ENCODE results near the gene TSPAN5.

TSPAN5 gene

GRCh38 chr4:98613453-98614075 lies 44.8 kb downstream of the TSPAN5 start:
- DNase-seq (ENCODE audit: low spot score) = no peak
- Mint-ChIP-seq H3K36me3 (ENCODE audit: low read depth) (peaks cover 2% of the 10 kb centered on the region), H3K9me3 (no peaks in the 10 kb centered on the region), H3K4me1 (ENCODE audit: low read depth) (peaks cover 35% of the 10 kb centered on the region), H3K27me3 (ENCODE audit: low read depth) (no peaks in the 10 kb centered on the region), H3K27ac (no peak overlapping the region), H3K4me3 (no peak overlapping the region)

DNA sequence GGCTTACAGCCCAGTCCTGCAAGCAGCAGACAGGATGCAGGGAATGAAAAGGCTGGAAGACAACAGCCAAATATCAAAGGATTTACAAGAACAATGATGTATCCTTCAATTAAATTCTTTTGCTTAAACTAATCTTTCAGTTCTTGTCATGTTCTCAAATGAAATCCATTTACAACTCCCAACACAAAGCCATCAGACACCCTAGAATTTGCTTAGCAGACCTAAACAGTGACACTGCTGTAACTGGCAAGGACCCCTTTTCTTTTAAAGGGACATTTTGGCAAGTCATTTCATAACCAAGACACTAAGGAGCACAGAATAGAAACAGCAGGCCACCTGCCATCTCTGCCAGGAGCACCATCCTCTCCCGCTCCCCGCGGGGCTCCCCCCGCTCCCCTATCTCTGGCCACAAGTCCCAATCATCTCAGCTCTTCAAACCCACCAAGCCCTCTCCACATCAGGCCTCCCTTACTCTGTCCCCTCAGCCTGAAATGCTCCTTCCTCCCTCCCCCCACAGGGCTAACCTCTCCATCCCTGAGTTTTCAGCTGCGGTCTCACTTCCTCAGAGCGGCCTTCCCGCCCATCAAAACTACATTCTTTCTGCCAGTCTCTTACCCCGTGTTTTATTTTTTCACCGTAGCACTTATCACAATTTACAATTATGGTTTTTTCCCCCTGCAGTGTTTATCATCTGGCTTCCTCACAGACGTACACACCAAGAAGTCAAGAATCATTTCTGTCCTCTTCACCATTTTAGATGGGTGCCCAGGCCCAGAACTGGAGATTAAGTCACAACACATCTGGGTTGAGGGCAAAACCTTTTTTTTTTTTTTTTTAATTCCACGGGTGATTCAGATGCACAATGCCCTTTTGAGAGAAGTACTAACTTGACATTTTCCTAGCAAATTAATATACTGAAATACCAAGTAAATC lies 45.8 kb downstream of the TSPAN5 start:
- H3K27me3 Mint-ChIP-seq (ENCODE audit: low read depth) = no peaks in the 10 kb centered on the region
- H3K27ac Mint-ChIP-seq = no peak overlapping the region
- DNase-seq (ENCODE audit: low spot score) = no peak
- H3K4me1 Mint-ChIP-seq (ENCODE audit: low read depth) = peaks cover 37% of the 10 kb centered on the region
- H3K4me3 Mint-ChIP-seq = no peak overlapping the region
- peaks cover 2% of the 10 kb centered on the region for H3K36me3 Mint-ChIP-seq (ENCODE audit: low read depth)
- no peaks in the 10 kb centered on the region for H3K9me3 Mint-ChIP-seq

- H3K4me3 Mint-ChIP-seq = no peak overlapping the region
- no peak for DNase-seq (ENCODE audit: low spot score)
- no peaks in the 10 kb centered on the region for H3K27me3 Mint-ChIP-seq (ENCODE audit: low read depth)
- H3K4me1 Mint-ChIP-seq (ENCODE audit: low read depth) = peaks cover 37% of the 10 kb centered on the region
- H3K9me3 Mint-ChIP-seq = no peaks in the 10 kb centered on the region
- peaks cover 2% of the 10 kb centered on the region for H3K36me3 Mint-ChIP-seq (ENCODE audit: low read depth)
- H3K27ac Mint-ChIP-seq = no peak overlapping the region
Measured at GRCh38 chr4:98611677-98612317, 46.6 kb downstream of the TSPAN5 start.

DNA sequence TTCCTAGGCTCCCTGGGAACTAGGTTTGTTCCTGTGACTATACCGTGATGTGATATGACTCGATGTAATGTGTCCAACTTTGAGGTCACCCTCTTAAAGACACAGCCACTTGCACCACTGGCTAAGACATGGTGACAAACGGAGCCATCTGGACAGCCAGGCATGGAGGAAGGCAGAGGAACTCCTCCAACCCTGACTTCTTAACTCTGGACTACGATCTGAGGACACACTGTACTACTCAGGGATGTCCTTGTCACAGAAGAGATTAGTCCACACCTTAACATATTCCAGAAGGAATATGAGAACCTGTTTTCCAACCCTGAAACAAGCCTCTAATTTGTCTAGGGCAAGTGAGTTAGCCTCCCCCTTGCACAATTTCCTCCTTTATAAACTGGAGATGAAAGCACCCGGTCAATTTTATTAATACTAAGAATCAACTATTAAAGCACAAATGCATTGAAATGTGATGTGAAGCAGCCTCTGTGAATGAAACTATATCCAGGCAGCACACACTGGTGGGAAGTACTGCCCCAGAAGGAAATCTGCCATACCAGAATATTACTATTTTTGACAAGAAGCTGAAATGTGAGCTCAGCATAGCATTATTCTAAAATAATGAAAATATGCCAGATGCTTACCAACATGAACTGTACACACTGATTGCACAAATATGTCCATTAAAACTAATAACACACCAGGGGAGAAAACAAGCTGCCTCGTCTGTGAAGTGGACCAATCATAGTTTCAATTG lies 47.3 kb downstream of the TSPAN5 start:
- no peak overlapping the region for H3K27ac Mint-ChIP-seq
- peaks cover 3% of the 10 kb centered on the region for H3K36me3 Mint-ChIP-seq (ENCODE audit: low read depth)
- no peaks in the 10 kb centered on the region for H3K9me3 Mint-ChIP-seq
- no peak for DNase-seq (ENCODE audit: low spot score)
- H3K4me3 Mint-ChIP-seq = no peak overlapping the region
- H3K27me3 Mint-ChIP-seq (ENCODE audit: low read depth) = no peaks in the 10 kb centered on the region
- peaks cover 41% of the 10 kb centered on the region for H3K4me1 Mint-ChIP-seq (ENCODE audit: low read depth)

DNA sequence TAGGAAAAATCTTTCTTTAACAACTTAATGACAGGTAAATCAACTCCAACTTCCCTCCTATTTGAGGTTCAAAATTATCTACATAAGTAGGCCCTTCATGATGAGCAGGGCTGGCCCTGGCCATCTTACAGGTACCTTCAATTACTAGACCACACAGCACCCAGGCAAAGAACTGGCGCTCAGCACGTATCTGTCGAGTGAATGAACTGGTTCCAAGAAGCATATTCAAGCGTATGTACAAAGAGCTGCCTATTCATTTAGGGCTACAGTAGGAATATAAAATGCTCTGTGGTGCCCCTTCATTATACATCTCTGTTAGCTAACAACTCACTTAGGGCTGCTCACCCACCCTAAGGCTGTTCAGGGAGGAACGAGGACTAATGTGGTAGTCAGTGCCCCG lies 48.0 kb downstream of the TSPAN5 start:
- peaks cover 5% of the 10 kb centered on the region for H3K36me3 Mint-ChIP-seq (ENCODE audit: low read depth)
- DNase-seq (ENCODE audit: low spot score) = no peak
- no peaks in the 10 kb centered on the region for H3K27me3 Mint-ChIP-seq (ENCODE audit: low read depth)
- H3K4me1 Mint-ChIP-seq (ENCODE audit: low read depth) = peaks cover 45% of the 10 kb centered on the region
- no peak overlapping the region for H3K4me3 Mint-ChIP-seq
- no peak overlapping the region for H3K27ac Mint-ChIP-seq
- no peaks in the 10 kb centered on the region for H3K9me3 Mint-ChIP-seq

- H3K27me3 Mint-ChIP-seq (ENCODE audit: low read depth) = no peaks in the 10 kb centered on the region
- H3K27ac Mint-ChIP-seq = no peak overlapping the region
- H3K9me3 Mint-ChIP-seq = no peaks in the 10 kb centered on the region
- peaks cover 5% of the 10 kb centered on the region for H3K36me3 Mint-ChIP-seq (ENCODE audit: low read depth)
- peaks cover 47% of the 10 kb centered on the region for H3K4me1 Mint-ChIP-seq (ENCODE audit: low read depth)
- DNase-seq (ENCODE audit: low spot score) = no peak
- H3K4me3 Mint-ChIP-seq = no peak overlapping the region
Measured at GRCh38 chr4:98609934-98610333, 48.5 kb downstream of the TSPAN5 start.

- no peak for DNase-seq (ENCODE audit: low spot score)
- Mint-ChIP-seq H3K4me1 (ENCODE audit: low read depth) (peaks cover 53% of the 10 kb centered on the region), H3K4me3 (no peak overlapping the region), H3K36me3 (ENCODE audit: low read depth) (peaks cover 5% of the 10 kb centered on the region), H3K27me3 (ENCODE audit: low read depth) (no peaks in the 10 kb centered on the region), H3K9me3 (no peaks in the 10 kb centered on the region), H3K27ac (no peak overlapping the region)
Measured at GRCh38 chr4:98608356-98608755, 50.1 kb downstream of the TSPAN5 start.

- Mint-ChIP-seq H3K4me3 (no peak overlapping the region), H3K9me3 (peaks cover under 1% of the 10 kb centered on the region), H3K4me1 (ENCODE audit: low read depth) (peaks cover 58% of the 10 kb centered on the region), H3K27ac (no peak overlapping the region), H3K36me3 (ENCODE audit: low read depth) (peaks cover 5% of the 10 kb centered on the region), H3K27me3 (ENCODE audit: low read depth) (no peaks in the 10 kb centered on the region)
- no peak for DNase-seq (ENCODE audit: low spot score)
Measured at GRCh38 chr4:98606894-98607293, 51.5 kb downstream of the TSPAN5 start.

GRCh38 chr4:98605216-98605615 lies 53.2 kb downstream of the TSPAN5 start:
- Mint-ChIP-seq H3K36me3 (ENCODE audit: low read depth) (peaks cover 20% of the 10 kb centered on the region), H3K4me1 (ENCODE audit: low read depth) (peaks cover 65% of the 10 kb centered on the region), H3K27ac (no peak overlapping the region), H3K9me3 (peaks cover 16% of the 10 kb centered on the region), H3K27me3 (ENCODE audit: low read depth) (no peaks in the 10 kb centered on the region), H3K4me3 (no peak overlapping the region)
- no peak for DNase-seq (ENCODE audit: low spot score)

GRCh38 chr4:98604723-98605122 lies 53.7 kb downstream of the TSPAN5 start:
- H3K9me3 Mint-ChIP-seq = peaks cover 19% of the 10 kb centered on the region
- peaks cover 65% of the 10 kb centered on the region for H3K4me1 Mint-ChIP-seq (ENCODE audit: low read depth)
- no peak overlapping the region for H3K27ac Mint-ChIP-seq
- no peak for DNase-seq (ENCODE audit: low spot score)
- no peaks in the 10 kb centered on the region for H3K27me3 Mint-ChIP-seq (ENCODE audit: low read depth)
- H3K36me3 Mint-ChIP-seq (ENCODE audit: low read depth) = peaks cover 23% of the 10 kb centered on the region
- no peak overlapping the region for H3K4me3 Mint-ChIP-seq

DNA sequence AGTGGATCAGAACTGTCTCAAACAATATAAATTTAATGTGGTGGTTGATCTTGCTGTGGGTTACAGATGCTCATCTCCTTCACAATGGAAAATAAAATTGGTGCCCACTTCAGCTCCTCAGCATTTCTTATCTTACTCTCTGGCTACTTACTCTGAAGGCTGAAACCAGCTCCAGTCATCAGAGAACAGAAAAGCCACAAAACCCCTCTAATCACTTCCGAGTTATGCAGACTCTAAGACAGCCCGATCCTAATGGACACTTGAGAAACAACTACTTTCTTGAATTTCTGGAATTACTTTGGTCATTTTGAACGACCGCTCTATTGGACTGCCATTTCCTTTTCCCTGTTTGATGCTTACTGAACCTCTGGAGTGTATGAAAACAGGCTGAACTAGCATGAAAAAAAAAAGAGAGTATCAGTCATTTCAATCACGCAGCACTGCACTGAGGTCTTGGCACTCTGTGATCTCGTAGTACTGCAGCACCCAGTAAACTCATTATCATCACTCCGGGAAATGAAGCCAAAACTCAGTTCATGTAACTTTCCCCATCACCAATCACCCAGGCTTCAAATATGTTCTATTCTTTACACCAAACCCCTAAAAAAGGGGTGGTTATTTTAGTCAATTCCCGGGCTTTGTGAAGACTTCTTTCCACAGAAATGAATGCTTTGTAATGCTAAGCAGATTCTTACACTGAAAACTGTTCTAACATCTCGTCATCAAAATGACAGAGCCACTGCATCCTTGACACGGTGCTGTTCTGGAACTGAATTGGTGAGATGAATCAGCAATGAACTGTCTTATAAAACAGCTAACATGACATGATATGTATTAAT lies 54.5 kb downstream of the TSPAN5 start:
- peak overlapping the region; percentile 5 for H3K4me3 Mint-ChIP-seq
- H3K36me3 Mint-ChIP-seq (ENCODE audit: low read depth) = peaks cover 29% of the 10 kb centered on the region
- peaks cover 27% of the 10 kb centered on the region for H3K9me3 Mint-ChIP-seq
- no peak for DNase-seq (ENCODE audit: low spot score)
- no peaks in the 10 kb centered on the region for H3K27me3 Mint-ChIP-seq (ENCODE audit: low read depth)
- peak overlapping the region; percentile 6 for H3K27ac Mint-ChIP-seq
- H3K4me1 Mint-ChIP-seq (ENCODE audit: low read depth) = peaks cover 60% of the 10 kb centered on the region

DNA sequence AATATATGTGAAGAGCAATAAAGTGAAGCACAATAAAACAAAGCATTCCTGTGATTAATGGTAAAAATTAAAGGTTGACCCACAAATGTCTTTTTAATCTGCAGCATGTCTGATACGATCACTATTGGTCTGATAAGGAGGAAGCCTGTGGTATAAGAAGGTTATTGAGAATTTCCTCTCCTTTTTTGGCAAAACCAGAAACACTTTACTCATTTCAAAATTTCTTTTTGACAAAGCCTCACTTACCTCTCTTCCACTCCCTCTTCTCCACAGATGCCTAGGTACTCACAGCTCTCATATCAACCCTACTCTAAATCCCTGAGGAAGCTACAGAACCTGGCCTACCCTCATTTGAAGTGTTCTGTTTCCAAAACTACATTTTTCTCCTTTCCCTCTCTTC lies 56.1 kb downstream of the TSPAN5 start:
- Mint-ChIP-seq H3K27me3 (ENCODE audit: low read depth) (no peaks in the 10 kb centered on the region), H3K4me1 (ENCODE audit: low read depth) (peaks cover 51% of the 10 kb centered on the region), H3K4me3 (peak overlapping the region; percentile 67), H3K9me3 (peaks cover 32% of the 10 kb centered on the region), H3K27ac (peak overlapping the region; percentile 77), H3K36me3 (ENCODE audit: low read depth) (peaks cover 34% of the 10 kb centered on the region)
- DNase-seq (ENCODE audit: low spot score) = peak; percentile 12

DNA sequence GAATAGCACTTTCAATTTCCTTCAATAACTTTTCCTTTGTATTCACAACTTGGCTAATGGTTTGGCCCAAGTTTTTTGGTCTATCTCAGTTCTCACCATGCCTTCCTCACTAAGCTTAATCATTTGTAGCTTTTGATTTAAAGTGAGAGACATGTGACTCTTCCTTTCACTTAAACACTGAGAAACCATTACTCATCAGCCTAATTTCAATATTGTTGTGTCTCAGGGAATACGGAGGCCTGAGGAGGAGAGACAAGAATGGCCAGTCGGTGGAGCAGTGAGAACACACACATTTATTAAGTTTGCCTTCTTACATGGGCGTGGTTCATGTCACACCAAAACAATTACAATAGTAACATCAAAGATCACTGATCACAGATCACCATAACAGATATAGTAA lies 56.7 kb downstream of the TSPAN5 start:
- H3K27ac Mint-ChIP-seq = peak overlapping the region; percentile 77
- peaks cover 49% of the 10 kb centered on the region for H3K4me1 Mint-ChIP-seq (ENCODE audit: low read depth)
- H3K36me3 Mint-ChIP-seq (ENCODE audit: low read depth) = peaks cover 34% of the 10 kb centered on the region
- H3K4me3 Mint-ChIP-seq = peak overlapping the region; percentile 67
- H3K27me3 Mint-ChIP-seq (ENCODE audit: low read depth) = no peaks in the 10 kb centered on the region
- DNase-seq (ENCODE audit: low spot score) = peak; percentile 45
- peaks cover 32% of the 10 kb centered on the region for H3K9me3 Mint-ChIP-seq
